ENCODE data around the gene CEP41. TPM values are rescaled to one million over a fixed set of nuclear protein-coding genes. Genes with fewer than 3 reads are reported as not detected.
A peak's percentile ranks its signal among the peaks of the same experiment; 100 is the strongest.

Gene CEP41
- total and polyA plus RNA-seq, 4 donors, result 2.3 to 3.5 (median 2.8) TPM

GRCh38 chr7:130369831-130370550, 70.8 kb downstream of the CEP41 start:
- DNase-seq (ENCODE audit: low spot score), result no peak
- H3K36me3 ChIP-seq (ENCODE audit: control insufficient read depth in 4 of 4, insufficient read depth in 3 of 4, low read depth in 1 of 4, low read length in 3 of 4), result no peaks in the 10 kb centered on the region
- H3K4me1 ChIP-seq (ENCODE audit: control insufficient read depth in 4 of 4, insufficient read depth in 4 of 4, low read length in 3 of 4), result peaks cover 0 to 8% (median 0%) of the 10 kb centered on the region in 4 donors
- WGBS, result 56% methylated on average over 3 of the region's 3 CpGs
- no peaks in the 10 kb centered on the region for H3K9me3 ChIP-seq (ENCODE audit: control insufficient read depth in 4 of 4, low read length in 3 of 4)
- no peak overlapping the region for H3K9ac ChIP-seq (ENCODE audit: low read depth in 1 of 2, low read length in 2 of 2)
- H3K4me3 ChIP-seq (ENCODE audit: low read depth in 1 of 3, low read length in 3 of 3), result no peak overlapping the region
- no peaks in the 10 kb centered on the region for H3K27me3 ChIP-seq (ENCODE audit: control insufficient read depth in 4 of 4, insufficient read depth in 4 of 4, low read length in 3 of 4)
- TF ChIP-seq TAF1 (conservative IDR thresholded peaks at IDR 0.05) (no peak), SP1 (IDR thresholded peaks at IDR 0.05) (no peak), YY1 (IDR thresholded peaks at IDR 0.05) (no peak), EGR1 (IDR thresholded peaks at IDR 0.05; ENCODE audit: low read depth in 2 of 2) (no peak), ZBTB33 (IDR thresholded peaks at IDR 0.05) (no peak), NR2F2 (IDR thresholded peaks at IDR 0.05) (no peak), RAD21 (IDR thresholded peaks at IDR 0.05) (no peak), ATF3 (IDR thresholded peaks at IDR 0.05) (no peak), RXRA (IDR thresholded peaks at IDR 0.05) (no peak), HNF4G (IDR thresholded peaks at IDR 0.05) (no peak), REST (IDR thresholded peaks at IDR 0.05) (no peak), FOXA2 (IDR thresholded peaks at IDR 0.05) (no peak), MAX (IDR thresholded peaks at IDR 0.05) (no peak), CTCF (IDR thresholded peaks at IDR 0.05; ENCODE audit: low read depth, low read length, missing input control) (no peak), HNF4A (conservative IDR thresholded peaks at IDR 0.05) (no peak), FOXA1 (IDR thresholded peaks at IDR 0.05) (no peak), JUND (IDR thresholded peaks at IDR 0.05) (no peak), GABPA (IDR thresholded peaks at IDR 0.05 in 1 of 2, conservative IDR thresholded peaks at IDR 0.05 in 1 of 2) (no peak)
- peak overlapping the region; percentile 12 to 31 for H3K27ac ChIP-seq (ENCODE audit: low read depth in 1 of 2, low read length in 2 of 2)
